Measurements from ENCODE around the gene ASGR1.

Gene ASGR1, protein sequence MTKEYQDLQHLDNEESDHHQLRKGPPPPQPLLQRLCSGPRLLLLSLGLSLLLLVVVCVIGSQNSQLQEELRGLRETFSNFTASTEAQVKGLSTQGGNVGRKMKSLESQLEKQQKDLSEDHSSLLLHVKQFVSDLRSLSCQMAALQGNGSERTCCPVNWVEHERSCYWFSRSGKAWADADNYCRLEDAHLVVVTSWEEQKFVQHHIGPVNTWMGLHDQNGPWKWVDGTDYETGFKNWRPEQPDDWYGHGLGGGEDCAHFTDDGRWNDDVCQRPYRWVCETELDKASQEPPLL

DNA sequence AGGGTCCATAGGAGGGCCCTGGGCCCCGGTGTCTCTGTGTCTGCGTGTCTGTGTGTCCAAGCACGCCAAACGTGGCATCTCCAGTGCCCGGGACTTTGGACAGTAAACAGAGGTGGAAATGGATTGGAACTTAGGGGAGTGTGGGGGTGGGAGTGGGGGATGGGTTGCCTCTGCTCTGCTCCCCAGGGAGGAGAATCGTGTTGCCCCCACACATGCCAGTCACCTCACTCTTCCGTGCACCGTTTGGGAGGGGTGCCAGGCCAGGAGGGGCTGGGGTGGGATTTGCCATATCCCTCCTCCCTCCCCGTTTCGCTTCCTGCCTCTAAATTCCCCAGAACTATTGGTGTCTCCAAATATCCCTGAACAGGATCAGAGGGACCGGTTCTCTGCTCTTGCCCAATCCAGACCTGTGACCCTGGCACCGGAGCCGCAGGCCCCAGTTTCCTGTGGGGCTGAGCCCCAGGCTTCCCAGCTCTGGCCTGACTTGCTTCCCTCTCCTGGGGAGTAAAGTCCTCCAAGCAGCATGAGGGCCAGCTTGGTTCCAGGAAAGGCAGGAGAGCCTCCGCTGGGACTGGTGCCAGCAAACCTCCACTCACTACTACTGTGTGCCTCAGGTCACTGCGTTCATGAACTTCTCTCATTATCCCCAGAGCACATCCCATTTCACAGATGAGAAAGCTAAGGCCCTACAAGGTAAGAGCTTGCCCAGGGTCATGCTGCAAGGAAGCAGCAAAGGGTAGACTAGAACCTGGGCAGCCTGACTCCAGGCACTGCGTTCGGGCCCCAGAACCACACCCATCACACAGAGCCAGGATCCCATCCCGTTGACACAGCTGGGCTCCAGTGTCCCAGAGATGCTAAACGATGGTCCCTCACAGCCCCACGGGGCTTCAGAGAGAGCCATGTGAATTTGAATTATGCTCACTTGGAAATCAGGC lies at the start of gene ASGR1:
TSS of gene ASGR1 (minus strand) at position 54 of the 938 bp plus-strand sequence. CDS start 807 bp downstream, outside the sequence.
- no peak for DNase-seq

DNA sequence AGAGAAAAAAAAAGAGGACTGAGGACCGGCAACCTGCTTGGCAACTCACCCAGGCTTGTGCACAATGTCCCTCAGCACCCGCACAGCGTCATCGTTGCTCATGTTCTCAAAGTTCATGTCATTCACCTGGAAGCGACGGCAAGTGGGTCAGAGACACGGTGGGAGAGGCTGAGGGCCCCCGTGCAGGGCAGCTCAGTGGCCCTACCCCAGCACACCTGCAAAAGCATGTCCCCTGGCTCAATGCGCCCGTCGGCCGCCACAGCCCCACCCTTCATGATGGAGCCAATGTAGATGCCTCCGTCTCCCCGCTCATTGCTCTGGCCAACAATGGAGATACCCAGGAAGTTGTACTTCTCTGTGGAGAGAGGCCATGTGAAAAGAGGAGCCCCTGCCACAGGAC lies 49.8 kb upstream of the ASGR1 start:
- no peak for DNase-seq

DNA sequence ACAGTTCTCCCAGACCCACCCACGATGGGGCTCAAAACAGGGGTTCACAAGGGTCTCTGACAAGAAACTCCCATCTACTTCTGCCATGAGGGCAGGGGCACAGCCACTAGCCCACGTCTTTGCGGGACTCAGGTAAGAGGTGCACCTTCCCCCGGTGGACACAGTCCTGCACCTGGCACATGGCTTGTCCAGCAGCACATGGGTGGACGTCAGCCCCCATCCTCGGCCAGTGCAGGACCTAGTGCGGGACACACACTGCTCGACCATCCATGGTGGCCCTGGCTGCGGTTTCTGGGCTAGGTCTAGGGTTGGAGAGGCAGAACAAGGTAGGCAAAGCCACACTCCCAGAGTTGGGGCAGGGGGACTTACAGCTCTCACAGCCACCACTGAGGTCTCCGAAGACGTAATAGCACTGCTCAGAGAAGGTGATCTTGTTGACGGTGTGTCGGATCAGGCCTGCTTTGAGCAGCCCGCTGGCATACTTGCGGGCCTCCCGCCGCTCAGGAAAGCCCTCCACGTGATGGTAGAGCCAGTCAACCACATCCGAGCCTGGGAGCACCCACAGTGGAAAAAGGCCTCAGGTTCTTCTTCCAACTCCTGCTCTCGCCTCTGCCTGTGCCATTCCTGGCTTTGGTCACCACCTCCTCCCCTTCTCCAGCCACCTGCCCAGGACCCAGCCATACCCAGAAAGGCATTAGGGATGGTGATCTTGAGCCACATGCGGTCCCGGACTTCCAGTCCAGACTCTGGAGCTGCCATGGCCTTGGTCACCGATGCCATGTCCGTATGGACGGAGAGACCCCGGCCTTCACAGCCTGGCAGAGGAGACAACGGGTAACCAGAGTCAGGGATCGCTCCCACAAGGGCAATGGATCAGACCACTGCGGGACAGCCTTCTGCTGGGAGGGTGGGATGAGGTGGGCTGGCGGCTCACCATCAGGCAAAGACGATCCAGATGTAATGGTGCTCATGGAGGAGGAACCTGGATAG lies 47.8 kb upstream of the ASGR1 start:
- no peak for DNase-seq

DNA sequence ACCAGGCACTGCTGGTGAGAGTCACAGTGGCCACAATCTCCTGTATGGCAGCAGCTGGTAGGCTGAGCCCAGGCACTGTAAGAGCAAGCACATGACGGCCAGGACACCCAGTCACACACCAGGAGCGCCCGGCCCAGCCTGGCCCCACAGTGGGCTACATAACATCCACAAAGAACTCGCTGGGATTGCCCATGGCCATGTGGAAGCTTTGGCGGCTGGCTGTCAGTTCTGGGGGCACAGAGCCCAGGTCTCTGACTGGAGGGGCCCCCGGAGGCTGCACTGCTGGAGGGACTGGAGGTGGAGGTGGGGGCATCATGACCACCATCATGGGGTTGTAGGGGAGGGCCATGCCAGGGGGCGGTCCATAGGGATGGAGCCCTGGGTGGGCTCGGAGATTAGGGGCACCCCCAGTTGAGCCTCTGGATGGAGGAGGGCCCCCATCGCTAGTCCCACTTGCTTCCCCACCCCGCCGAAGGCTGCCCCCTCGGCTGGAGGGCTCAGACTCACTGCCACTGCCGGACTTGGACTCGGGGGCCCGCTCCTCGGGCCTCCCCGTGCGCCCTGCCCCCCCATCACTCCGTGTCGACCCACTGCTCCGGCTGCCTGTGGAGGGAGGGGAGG lies 46.7 kb upstream of the ASGR1 start:
- no peak for DNase-seq

DNA sequence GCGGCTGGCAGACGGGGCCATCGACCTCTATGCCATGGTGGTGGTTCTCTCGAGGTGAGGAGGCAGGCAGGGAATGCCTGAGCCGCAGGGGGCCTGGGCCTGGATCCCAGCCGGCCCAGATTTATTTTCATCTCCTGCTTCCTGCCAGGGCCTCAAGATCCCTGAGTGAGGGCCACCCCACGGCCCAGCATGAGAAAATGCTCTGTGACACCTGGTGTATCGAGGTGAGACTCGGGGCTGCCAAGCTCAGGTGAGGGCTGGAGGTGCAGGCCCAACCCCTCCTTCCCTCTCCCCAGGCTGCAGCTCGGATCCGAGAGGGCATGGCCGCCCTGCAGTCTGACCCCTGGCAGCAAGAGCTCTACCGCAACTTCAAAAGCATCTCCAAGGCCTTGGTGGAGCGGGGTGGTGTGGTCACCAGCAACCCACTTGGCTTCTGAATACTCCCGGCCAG lies 45.5 kb upstream of the ASGR1 start:
- DNase-seq = no peak

DNA sequence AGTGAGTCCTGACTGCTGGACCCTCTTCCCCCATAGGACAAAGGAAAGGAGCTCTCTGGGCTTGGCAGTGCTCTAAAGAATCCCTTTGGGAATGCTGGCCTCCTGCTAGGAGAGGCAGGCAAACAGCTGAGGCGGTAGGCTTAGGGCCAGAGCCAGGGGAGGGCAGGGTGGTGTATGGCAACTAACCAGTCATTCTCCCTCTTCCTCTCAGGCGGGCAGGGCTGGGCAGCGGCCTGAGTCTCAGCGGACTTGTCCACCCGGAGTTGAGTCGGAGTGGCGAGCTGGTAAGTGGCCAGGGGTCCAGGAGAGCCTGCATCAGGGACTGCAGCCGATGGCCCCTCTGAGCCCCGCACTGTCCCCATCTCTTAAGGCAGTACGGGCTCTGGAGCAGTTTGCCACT lies 44.9 kb upstream of the ASGR1 start:
- peak in 1 of 14 donors; percentile 16 for DNase-seq

DNA sequence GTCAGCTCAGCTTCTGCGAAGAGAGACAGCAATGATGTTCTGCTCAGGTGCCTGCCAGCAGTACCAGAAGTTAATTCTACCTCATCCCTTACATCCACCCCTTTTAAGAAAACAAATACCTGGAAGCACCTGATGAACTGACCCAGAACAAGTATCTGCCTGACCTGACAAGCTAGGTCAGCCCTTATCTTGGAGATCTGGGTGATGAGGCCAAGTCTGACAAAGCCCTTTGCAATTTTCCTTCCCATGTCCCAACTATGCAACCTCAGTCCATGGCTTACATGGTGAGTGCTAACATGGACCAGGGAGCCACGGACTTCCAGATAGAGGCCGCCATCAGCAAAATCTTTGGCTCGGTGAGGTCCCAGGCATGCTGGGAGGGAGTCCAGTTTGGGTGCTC lies 44.2 kb upstream of the ASGR1 start:
- no peak for DNase-seq

DNA sequence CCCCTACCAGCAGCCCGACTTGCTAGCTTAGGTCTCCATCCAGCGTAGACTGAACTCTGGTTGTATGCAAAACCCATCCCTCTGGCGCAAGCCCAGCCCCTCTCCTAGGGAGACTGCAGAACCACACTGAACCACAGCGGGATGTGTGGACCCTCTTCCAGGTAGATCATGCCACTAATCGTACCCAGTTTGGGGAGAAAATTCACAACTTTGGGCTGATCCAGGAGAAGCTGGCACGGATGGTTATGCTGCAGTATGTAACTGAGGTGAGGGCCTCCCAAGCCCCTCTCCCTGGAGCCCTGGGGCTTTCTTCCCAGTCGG lies 43.8 kb upstream of the ASGR1 start:
- no peak for DNase-seq

DNA sequence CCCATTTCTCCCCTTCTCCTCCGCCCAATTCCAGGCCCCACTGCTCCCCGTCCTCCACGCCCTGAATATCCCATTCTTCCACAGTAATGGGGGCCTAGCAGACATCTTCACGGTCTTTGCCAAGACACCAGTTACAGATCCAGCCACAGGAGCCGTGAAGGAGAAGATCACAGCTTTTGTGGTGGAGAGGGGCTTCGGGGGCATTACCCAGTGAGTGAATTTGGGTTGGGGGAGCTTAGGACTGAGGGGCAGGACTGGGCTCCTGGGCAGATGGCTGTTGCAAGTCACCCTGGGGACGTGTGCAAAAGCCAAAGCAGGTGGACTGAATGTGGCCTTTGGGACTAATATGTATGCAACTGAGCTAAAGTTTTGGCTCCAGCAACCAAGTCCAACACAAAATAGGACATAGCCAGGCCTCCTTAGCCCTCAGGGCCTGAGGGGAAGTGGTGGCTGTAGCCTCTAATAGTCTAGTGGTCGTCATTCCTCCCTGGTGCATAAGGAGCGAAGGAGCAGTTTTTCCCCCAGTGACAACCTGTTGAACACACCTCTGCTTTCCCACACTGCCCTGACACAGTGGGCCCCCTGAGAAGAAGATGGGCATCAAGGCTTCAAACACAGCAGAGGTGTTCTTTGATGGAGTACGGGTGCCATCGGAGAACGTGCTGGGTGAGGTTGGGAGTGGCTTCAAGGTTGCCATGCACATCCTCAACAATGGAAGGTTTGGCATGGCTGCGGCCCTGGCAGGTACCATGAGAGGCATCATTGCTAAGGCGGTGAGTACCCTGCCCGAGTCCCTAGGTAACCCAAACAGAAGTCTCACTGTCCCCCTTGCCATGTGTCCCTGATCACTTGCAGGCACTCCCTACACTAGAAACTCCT lies 43.2 kb upstream of the ASGR1 start:
- DNase-seq = no peak

DNA sequence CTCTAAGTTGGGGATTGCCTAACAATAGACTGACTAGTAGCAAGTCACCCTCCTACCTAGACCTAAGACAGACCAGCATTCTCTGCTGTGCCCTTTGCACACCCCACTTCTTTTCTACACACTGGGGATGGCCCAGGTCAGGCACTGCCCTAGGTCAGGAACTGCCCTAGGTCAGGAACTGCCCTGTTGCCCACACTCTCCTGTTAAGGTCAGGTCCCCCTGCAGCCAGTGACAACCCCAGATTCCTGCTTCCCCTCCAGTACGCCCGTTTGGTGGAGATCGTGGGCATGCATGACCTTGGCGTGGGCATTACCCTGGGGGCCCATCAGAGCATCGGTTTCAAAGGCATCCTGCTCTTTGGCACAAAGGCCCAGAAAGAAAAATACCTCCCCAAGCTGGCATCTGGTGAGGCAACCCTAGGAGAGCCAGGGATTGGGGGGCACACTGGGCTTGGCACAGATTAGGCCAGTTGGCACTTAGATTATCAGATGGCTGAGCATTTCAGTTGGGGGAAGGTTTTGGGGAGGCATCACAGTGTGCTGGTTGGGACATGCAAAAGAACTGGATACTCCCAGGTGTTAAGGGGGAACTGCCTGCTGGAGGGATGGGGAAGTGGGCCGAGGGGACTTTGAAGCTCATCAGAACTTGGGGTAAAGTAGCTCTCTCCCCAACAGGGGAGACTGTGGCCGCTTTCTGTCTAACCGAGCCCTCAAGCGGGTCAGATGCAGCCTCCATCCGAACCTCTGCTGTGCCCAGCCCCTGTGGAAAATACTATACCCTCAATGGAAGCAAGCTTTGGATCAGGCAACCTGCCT lies 42.3 kb upstream of the ASGR1 start:
- DNase-seq = no peak

DNA sequence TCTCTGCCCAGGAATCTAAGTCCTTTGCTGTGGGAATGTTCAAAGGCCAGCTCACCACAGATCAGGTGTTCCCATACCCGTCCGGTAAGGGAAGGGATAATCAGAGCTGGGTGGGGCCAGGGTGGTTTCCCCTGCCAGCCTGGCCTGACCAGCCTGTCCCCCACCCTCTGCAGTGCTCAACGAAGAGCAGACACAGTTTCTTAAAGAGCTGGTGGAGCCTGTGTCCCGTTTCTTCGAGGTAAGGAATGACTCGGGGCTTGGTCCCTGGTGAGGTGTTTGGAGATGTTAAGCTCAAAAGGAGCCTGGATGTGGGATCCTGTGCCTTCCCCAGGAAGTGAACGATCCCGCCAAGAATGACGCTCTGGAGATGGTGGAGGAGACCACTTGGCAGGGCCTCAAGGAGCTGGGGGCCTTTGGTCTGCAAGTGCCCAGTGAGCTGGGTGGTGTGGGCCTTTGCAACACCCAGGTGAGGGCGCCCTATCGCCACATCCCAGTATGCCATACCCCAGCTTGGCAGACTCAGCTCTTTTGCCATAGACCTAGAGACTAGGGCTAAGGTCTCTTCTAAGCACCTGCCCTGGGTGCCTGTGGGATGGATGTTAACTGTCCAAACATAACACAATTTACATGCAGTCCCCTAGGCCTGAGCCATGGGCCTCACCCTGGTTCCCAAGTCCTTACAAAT lies 41.6 kb upstream of the ASGR1 start:
- DNase-seq = peak in 3 of 14 donors; percentile 9 to 29 (median 28)

DNA sequence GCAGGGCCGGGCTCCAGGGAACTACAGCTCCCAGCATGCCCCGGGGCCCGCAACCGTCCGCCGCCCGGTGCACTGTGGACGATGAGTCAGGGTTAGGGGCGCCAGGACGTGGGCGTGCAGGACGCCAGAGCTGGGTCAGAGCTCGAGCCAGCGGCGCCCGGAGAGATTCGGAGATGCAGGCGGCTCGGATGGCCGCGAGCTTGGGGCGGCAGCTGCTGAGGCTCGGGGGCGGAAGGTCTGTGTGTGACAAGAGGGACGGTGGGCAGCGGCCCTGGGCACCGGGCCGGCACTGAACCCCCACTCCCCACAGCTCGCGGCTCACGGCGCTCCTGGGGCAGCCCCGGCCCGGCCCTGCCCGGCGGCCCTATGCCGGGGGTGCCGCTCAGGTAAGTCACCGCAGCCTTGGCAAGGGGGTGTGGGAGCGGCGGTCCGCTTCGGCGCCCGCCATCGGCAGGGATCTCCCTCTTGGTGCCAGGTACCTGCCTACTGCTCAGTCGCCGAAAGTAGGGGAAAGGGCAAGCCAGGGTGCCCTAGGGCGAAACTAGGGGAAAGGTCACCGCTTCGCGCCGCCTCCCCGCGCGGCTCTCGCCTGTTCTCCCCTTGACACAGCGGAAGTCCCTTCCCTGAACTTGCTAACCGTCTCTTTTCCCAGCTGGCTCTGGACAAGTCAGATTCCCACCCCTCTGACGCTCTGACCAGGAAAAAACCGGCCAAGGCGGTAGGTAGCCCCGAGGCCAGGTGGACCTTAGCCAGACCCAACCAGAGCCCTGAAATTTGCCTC lies 40.8 kb upstream of the ASGR1 start, which contains the start of the genes ACADVL and DLG4:
TSS of gene ACADVL (plus strand) at position 127 of the 781 bp plus-strand sequence. CDS start at position 174, 47 bp downstream.
TSS of gene DLG4 (minus strand) at position 25 of the 781 bp plus-strand sequence.
- DNase-seq = peak in 13 of 14 donors; percentile 32 to 91 (median 77)

DNA sequence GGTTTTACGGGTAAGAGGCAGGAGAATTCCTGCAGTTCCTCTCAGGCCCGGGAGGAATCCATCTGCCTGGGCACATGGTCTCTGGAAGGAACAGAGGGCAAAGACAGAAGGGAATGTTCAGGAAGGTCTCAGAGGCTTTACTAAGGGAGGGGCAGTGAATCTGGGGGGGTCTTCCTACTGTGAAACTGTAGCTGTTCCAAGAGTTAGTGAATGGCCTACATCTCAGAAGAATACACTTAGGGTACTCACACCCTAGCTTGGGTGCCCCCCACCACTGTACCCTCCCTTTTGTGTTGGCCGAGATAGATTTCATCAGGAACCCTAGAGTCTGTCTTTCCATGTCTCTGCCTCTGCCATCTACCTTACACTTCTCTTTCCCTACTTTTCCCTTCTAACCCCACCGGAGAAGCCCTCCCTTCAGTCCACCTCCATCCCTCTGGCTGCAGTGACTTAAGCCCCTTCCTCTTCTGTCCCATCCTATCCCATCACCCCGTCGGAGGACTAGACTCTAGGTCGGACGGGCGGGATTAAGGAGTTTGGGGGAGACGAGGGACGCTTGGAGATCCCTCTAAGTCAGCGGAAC lies 40.1 kb upstream of the ASGR1 start:
- no peak for DNase-seq

DNA sequence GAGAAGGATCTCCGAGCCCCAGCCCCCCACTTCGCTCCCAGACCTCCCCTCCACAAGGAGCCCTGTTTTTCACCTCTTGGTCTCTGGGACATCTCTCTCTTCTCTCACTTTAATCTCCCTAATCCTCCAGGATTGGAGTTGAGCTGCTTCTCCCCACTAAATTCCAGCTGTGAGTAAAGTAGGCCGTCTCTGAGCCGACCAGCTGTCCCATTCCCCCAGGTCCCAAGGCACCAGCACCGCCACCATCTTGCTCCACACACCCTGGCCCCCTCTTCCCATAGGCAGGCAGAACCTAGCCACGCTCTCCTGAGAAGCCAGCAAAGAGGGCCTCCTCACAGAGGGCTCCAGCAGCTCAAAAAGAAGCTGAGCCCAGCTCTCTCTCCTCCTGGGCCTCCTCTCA lies 39.6 kb upstream of the ASGR1 start:
- no peak for DNase-seq

DNA sequence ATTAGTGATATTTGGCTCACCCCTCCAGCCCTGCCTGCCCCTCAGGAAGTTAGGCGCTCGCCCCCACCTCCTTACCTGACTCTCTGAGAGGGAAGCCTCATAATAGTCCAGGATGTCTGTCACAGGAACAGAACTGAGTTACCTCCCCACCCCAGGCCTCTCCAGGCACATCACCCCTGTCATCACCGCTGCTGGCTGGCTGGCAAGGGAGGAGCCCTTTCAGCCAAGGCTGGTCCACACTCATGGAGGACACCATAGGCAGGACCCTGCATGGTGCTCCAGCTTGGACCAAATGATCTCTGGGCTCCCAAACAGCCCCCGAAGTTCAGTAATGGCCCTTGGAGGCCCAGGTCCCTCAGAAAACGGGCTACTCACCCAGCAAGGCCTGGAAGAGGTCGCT lies 39.0 kb upstream of the ASGR1 start:
- DNase-seq = no peak

DNA sequence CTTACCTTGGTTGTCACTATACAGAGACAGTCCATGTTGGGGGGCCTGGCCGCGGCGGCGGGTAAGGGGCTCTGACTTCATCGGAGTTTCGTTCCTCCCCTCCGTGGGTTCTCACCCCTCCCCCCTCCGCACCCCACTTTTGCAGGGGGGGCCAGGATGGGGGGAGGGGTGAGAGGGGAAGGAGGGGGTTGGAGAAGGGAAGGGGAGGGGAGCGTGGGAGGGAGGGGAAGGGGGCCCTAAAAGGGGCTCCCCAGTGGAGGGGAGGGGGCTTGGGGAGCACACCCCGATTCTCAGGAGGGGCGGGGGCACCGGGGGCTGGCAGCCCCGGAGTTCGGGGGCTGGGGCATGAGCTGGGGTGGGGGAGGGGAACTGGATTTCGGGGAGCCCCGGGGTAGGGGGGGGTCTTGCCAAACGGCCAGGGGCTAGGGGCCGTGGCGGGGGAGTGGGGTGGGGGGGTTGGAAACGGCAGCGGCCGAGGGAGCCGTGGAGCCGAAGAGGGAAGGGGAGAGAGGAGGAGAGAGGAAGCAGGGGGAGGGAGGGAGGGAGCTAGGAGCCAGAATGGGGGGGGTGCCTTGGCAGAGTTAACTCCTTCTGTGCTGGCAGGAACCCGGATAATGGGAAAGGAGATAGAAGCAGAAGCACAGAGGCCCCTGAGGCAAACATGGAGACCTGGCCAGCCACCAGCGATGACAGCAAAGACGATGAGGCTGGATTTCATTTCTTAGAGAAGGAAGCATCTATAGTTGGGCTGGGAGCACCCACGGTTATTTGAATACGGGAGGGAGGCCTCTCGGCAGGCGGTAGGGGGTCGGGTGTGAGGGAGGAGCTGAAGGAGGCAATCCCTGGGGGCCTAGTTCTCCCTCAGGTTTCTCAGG lies 38.2 kb upstream of the ASGR1 start:
- peak in 5 of 14 donors; percentile 18 to 74 (median 22) for DNase-seq

All from C1 segment of cervical spinal cord (tissue), 14 donors.